Activated CD4-positive, alpha-beta T cell treated with anti-CD3 and anti-CD28 coated beads, Interleukin-2, amount 10 ng/mL, durations not matched to agents 7 days and 5 days (primary cell): ENCODE data around the gene SPACA9. TPM values are rescaled to one million over a fixed set of nuclear protein-coding genes. Genes with fewer than 3 reads are reported as not detected.

Experiments
- CTCF ChIA-PET: fragments of 350-600 bp; sonication (Branson Sonifier 250); formaldehyde crosslinking; loops from one replicate; lab custom pipeline; 2021; ENCODE audit warnings: antibody characterized with exemption; lab: Charles Lee
- POLR2A ChIA-PET: fragments of 350-600 bp; sonication (Branson Sonifier 250); formaldehyde crosslinking; loops from one replicate; lab custom pipeline; 2021; ENCODE audit warnings: antibody characterized with exemption; lab: Charles Lee
- DNase-seq: peaks from one replicate; pipeline ENCODE4 v3.0.0-alpha.2; 2020
- H3K27ac Mint-ChIP-seq: one replicate; pipeline ENCODE4 v1.8.0; 2021; ENCODE audit warnings: mild to moderate bottlenecking, moderate library complexity, mixed read lengths
- H3K27me3 Mint-ChIP-seq: one replicate; pipeline ENCODE4 v1.8.0; 2021; ENCODE audit warnings: mixed read lengths
- H3K36me3 Mint-ChIP-seq: one replicate; pipeline ENCODE4 v1.8.0; 2021; ENCODE audit warnings: low read depth, mixed read lengths
- H3K4me1 Mint-ChIP-seq: one replicate; pipeline ENCODE4 v1.8.0; 2021; ENCODE audit warnings: mixed read lengths
- H3K4me3 Mint-ChIP-seq: one replicate; pipeline ENCODE4 v1.8.0; 2021; ENCODE audit warnings: mild to moderate bottlenecking, moderate library complexity, mixed read lengths
- H3K9me3 Mint-ChIP-seq: one replicate; pipeline ENCODE4 v1.8.0; 2021; ENCODE audit warnings: mixed read lengths
- total RNA-seq, 2 experiments: library from RNA; stranded (reverse); gene quantifications; one replicate each; pipeline ENCODE4 v1.2.3, GENCODE V29; 2021

The SPACA9 gene
- total RNA-seq, 2 experiments from 2014 or later = 3.0 to 3.5 TPM

- ChIA-PET POLR2A (no interaction called here), CTCF (interaction anchor here (1.1 to 1.8 kb wide), 3 partner anchors 16 to 41 kb away, joined by 3 to 5 read pairs (median 4); no protein-coding TSS in a partner anchor)
- Mint-ChIP-seq H3K4me1 (peaks cover 19% of the 10 kb centered on the region), H3K36me3 (no peaks in the 10 kb centered on the region), H3K4me3 (no peak overlapping the region), H3K27ac (no peak overlapping the region), H3K27me3 (no peaks in the 10 kb centered on the region), H3K9me3 (no peaks in the 10 kb centered on the region)
- DNase-seq = no peak
These were observed 7.1 kb downstream of the SPACA9 start for GRCh38 chr9:132885720-132886333.

- Mint-ChIP-seq H3K4me3 (no peak overlapping the region), H3K27ac (no peak overlapping the region), H3K27me3 (no peaks in the 10 kb centered on the region), H3K36me3 (no peaks in the 10 kb centered on the region), H3K9me3 (no peaks in the 10 kb centered on the region), H3K4me1 (peaks cover 19% of the 10 kb centered on the region)
- no peak for DNase-seq
- CTCF ChIA-PET = interaction anchor here (0.6 to 1.8 kb wide), 3 partner anchors 16 to 1154 kb away, joined by 3 to 5 read pairs (median 3); no protein-coding TSS in a partner anchor
- POLR2A ChIA-PET = no interaction called here
These were observed 7.6 kb downstream of the SPACA9 start for GRCh38 chr9:132886334-132886725.

GRCh38 chr9:132887181-132888120 lies 8.8 kb downstream of the SPACA9 start:
- no peak overlapping the region for H3K4me3 Mint-ChIP-seq
- no peaks in the 10 kb centered on the region for H3K27me3 Mint-ChIP-seq
- H3K4me1 Mint-ChIP-seq = peaks cover 14% of the 10 kb centered on the region
- ChIA-PET POLR2A (no interaction called here), CTCF (interaction anchor here (1.2 to 1.8 kb wide), 2 partner anchors 15 to 39 kb away, joined by 3 to 5 read pairs; no protein-coding TSS in a partner anchor)
- H3K9me3 Mint-ChIP-seq = no peaks in the 10 kb centered on the region
- no peaks in the 10 kb centered on the region for H3K36me3 Mint-ChIP-seq
- DNase-seq = no peak
- H3K27ac Mint-ChIP-seq = no peak overlapping the region

GRCh38 chr9:132888151-132888550 lies 9.5 kb downstream of the SPACA9 start:
- DNase-seq = no peak
- Mint-ChIP-seq H3K27ac (no peak overlapping the region), H3K9me3 (no peaks in the 10 kb centered on the region), H3K36me3 (no peaks in the 10 kb centered on the region), H3K4me3 (no peak overlapping the region), H3K4me1 (peaks cover 7% of the 10 kb centered on the region), H3K27me3 (no peaks in the 10 kb centered on the region)
- POLR2A ChIA-PET = no interaction called here
- CTCF ChIA-PET = interaction anchor here (0.6 to 1.3 kb wide), 2 partner anchors 13 to 130 kb away, joined by 4 to 8 read pairs; no protein-coding TSS in a partner anchor

GRCh38 chr9:132892400-132892799 lies 13.7 kb downstream of the SPACA9 start:
- Mint-ChIP-seq H3K4me1 (peaks cover 15% of the 10 kb centered on the region), H3K36me3 (peaks cover 16% of the 10 kb centered on the region), H3K27me3 (no peaks in the 10 kb centered on the region), H3K9me3 (no peaks in the 10 kb centered on the region), H3K4me3 (no peak overlapping the region), H3K27ac (no peak overlapping the region)
- ChIA-PET POLR2A (no interaction called here), CTCF (no interaction called here)
- DNase-seq = no peak

GRCh38 chr9:132894346-132894745 lies 15.6 kb downstream of the SPACA9 start:
- Mint-ChIP-seq H3K4me1 (peaks cover 9% of the 10 kb centered on the region), H3K36me3 (peaks cover 17% of the 10 kb centered on the region), H3K9me3 (no peaks in the 10 kb centered on the region), H3K27me3 (no peaks in the 10 kb centered on the region), H3K27ac (peak overlapping the region; percentile 55), H3K4me3 (no peak overlapping the region)
- CTCF ChIA-PET = interaction anchor here (0.5 to 1.0 kb wide), 4 partner anchors 12 to 143 kb away, joined by 3 to 5 read pairs (median 3); no protein-coding TSS in a partner anchor
- no peak for DNase-seq
- POLR2A ChIA-PET = no interaction called here

- POLR2A ChIA-PET = no interaction called here
- Mint-ChIP-seq H3K9me3 (no peaks in the 10 kb centered on the region), H3K36me3 (peaks cover 17% of the 10 kb centered on the region), H3K4me1 (peaks cover 9% of the 10 kb centered on the region), H3K4me3 (no peak overlapping the region), H3K27ac (no peak overlapping the region), H3K27me3 (no peaks in the 10 kb centered on the region)
- CTCF ChIA-PET = interaction anchor here (0.6 kb wide), 2 partner anchors 974 to 1510 kb away, joined by 5 to 6 read pairs; no protein-coding TSS in a partner anchor
- no peak for DNase-seq
These were observed 16.5 kb downstream of the SPACA9 start for GRCh38 chr9:132894862-132895835.

- H3K9me3 Mint-ChIP-seq = no peaks in the 10 kb centered on the region
- CTCF ChIA-PET = interaction anchor here (0.7 kb wide), 1 partner anchor 489 kb away, joined by 3 read pairs; no protein-coding TSS in a partner anchor
- no peak overlapping the region for H3K4me3 Mint-ChIP-seq
- POLR2A ChIA-PET = interaction anchor here (0.6 kb wide), 1 partner anchor 48 kb away, joined by 3 read pairs; the partner anchor contains the start of gene TSC1
- no peak overlapping the region for H3K27ac Mint-ChIP-seq
- no peaks in the 10 kb centered on the region for H3K27me3 Mint-ChIP-seq
- H3K4me1 Mint-ChIP-seq = peaks cover 12% of the 10 kb centered on the region
- H3K36me3 Mint-ChIP-seq = peaks cover 24% of the 10 kb centered on the region
- DNase-seq = no peak
These were observed 17.6 kb downstream of the SPACA9 start for GRCh38 chr9:132896264-132896663.

- H3K4me1 Mint-ChIP-seq = peaks cover 16% of the 10 kb centered on the region
These were observed 18.2 kb downstream of the SPACA9 start for GRCh38 chr9:132896906-132897305.

GRCh38 chr9:132898051-132898450 lies 19.4 kb downstream of the SPACA9 start:
- H3K27ac Mint-ChIP-seq = no peak overlapping the region
- peaks cover 27% of the 10 kb centered on the region for H3K36me3 Mint-ChIP-seq
- no peaks in the 10 kb centered on the region for H3K9me3 Mint-ChIP-seq
- no peaks in the 10 kb centered on the region for H3K27me3 Mint-ChIP-seq
- no peak overlapping the region for H3K4me3 Mint-ChIP-seq
- no peak for DNase-seq
- ChIA-PET CTCF (interaction anchor here (0.5 kb wide), 1 partner anchor 189 kb away, joined by 4 read pairs; no protein-coding TSS in a partner anchor), POLR2A (no interaction called here)
- H3K4me1 Mint-ChIP-seq = peaks cover 19% of the 10 kb centered on the region

More at GRCh38 chr9:132896906-132897305, 18.2 kb downstream of the SPACA9 start:
- Mint-ChIP-seq H3K36me3 (peaks cover 26% of the 10 kb centered on the region), H3K27ac (no peak overlapping the region), H3K4me3 (no peak overlapping the region), H3K27me3 (no peaks in the 10 kb centered on the region), H3K9me3 (no peaks in the 10 kb centered on the region)
- ChIA-PET CTCF (no interaction called here), POLR2A (no interaction called here)
- no peak for DNase-seq

GRCh38 chr9:132901858-132902831 lies 23.4 kb downstream of the SPACA9 start:
- H3K27ac Mint-ChIP-seq = no peak overlapping the region
- H3K4me1 Mint-ChIP-seq = peaks cover 10% of the 10 kb centered on the region
- no peaks in the 10 kb centered on the region for H3K9me3 Mint-ChIP-seq

More at GRCh38 chr9:132901858-132902831, 23.4 kb downstream of the SPACA9 start:
- peak; percentile 86 for DNase-seq
- ChIA-PET CTCF (interaction anchor here (0.5 to 2.2 kb wide), 18 partner anchors 9 to 1395 kb away, joined by 3 to 8 read pairs (median 3); no protein-coding TSS in a partner anchor), POLR2A (no interaction called here)
- Mint-ChIP-seq H3K36me3 (peaks cover 14% of the 10 kb centered on the region), H3K4me3 (no peak overlapping the region), H3K27me3 (no peaks in the 10 kb centered on the region)
